ENCODE data around the gene MAGI2. TPM values are rescaled to one million over a fixed set of nuclear protein-coding genes. Genes with fewer than 3 reads are reported as not detected.

Gene MAGI2
- total RNA-seq, 4 donors from 2014 or later: 0.23 to 5.5 (median 0.45) TPM

GRCh38 chr7:78770422-78771410 is 682.8 kb downstream of the MAGI2 start:
- Histone ChIP-seq H3K27me3 (peaks cover 0 to 5% (median 0%) of the 10 kb centered on the region in 4 donors), H3K9me3 (no peaks in the 10 kb centered on the region), H3K36me3 (no peaks in the 10 kb centered on the region), H3K4me3 (peak overlapping the region in 3 of 4 donors; percentile 10 to 31 (median 27)), H3K4me1 (peaks cover 0 to 20% (median 0%) of the 10 kb centered on the region in 3 donors), H3K27ac (no peak overlapping the region)
- 22 to 26% methylated on average over 15 to 16 of the region's 16 CpGs for WGBS, 2 donors
- TF ChIP-seq, protein P1, sequence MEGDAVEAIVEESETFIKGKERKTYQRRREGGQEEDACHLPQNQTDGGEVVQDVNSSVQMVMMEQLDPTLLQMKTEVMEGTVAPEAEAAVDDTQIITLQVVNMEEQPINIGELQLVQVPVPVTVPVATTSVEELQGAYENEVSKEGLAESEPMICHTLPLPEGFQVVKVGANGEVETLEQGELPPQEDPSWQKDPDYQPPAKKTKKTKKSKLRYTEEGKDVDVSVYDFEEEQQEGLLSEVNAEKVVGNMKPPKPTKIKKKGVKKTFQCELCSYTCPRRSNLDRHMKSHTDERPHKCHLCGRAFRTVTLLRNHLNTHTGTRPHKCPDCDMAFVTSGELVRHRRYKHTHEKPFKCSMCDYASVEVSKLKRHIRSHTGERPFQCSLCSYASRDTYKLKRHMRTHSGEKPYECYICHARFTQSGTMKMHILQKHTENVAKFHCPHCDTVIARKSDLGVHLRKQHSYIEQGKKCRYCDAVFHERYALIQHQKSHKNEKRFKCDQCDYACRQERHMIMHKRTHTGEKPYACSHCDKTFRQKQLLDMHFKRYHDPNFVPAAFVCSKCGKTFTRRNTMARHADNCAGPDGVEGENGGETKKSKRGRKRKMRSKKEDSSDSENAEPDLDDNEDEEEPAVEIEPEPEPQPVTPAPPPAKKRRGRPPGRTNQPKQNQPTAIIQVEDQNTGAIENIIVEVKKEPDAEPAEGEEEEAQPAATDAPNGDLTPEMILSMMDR (IDR thresholded peaks at IDR 0.05): no peak
- TF ChIP-seq POLR2A (IDR thresholded peaks at IDR 0.05): no peak
- no peak for DNase-seq
- intact Hi-C loops (cut with DNase I): no loop called here

DNA sequence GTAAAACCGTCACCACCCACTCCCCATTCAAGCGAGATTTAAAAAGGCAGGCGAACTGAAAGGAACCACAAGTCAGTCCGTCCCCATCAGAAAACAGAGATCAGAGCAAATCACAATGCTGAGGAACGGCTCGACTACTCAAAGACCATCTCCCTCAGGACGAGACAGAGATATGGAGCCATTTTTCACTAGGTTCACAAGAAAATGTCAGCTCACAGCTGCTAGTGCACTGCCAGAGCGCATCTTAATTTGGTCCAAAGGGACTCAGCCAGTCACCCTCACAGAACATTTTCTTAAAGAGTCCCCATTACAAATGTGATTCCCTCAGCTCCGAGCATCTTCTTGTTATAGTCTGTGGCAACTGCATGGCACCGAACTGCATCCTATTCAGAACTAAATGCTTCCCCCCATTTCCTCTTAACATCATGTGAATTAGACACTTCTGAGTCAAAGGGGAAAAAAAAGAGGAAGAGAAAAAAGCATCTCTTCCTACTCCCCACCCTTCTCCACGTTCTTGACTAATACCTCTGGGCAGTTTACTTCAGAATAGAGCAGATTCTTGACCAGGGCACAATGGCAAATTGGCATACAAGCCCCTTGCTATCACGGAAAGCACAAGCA is 683.9 kb downstream of the MAGI2 start:
- TF ChIP-seq POLR2A (IDR thresholded peaks at IDR 0.05): no peak
- TF ChIP-seq, protein P1 (IDR thresholded peaks at IDR 0.05): no peak
- WGBS, 2 donors: 13 to 23% methylated on average over 10 to 12 of the region's 12 CpGs
- Histone ChIP-seq H3K27ac (no peak overlapping the region), H3K36me3 (no peaks in the 10 kb centered on the region), H3K27me3 (peaks cover 0 to 5% (median 0%) of the 10 kb centered on the region in 4 donors), H3K4me3 (peak overlapping the region in 3 of 4 donors; percentile 15 to 51 (median 31)), H3K4me1 (peaks cover 0 to 20% (median 0%) of the 10 kb centered on the region in 3 donors), H3K9me3 (no peaks in the 10 kb centered on the region)
- intact Hi-C loops (cut with DNase I): no loop called here
- no peak for DNase-seq

- Histone ChIP-seq H3K27ac (no peak overlapping the region), H3K9me3 (no peaks in the 10 kb centered on the region), H3K36me3 (no peaks in the 10 kb centered on the region), H3K4me1 (peaks cover 0 to 20% (median 0%) of the 10 kb centered on the region in 3 donors), H3K27me3 (peaks cover 0 to 5% (median 0%) of the 10 kb centered on the region in 4 donors), H3K4me3 (peak overlapping the region in 3 of 4 donors; percentile 15 to 51 (median 31))
- WGBS, 2 donors: 54 to 55% methylated on average over 6 of the region's 6 CpGs
- intact Hi-C loops (cut with DNase I): no loop called here
- no peak for TF ChIP-seq POLR2A (IDR thresholded peaks at IDR 0.05)
- TF ChIP-seq, protein P1 (IDR thresholded peaks at IDR 0.05): no peak
- no peak for DNase-seq
Observed at GRCh38 chr7:78768859-78769258, 684.6 kb downstream of the MAGI2 start.

DNA sequence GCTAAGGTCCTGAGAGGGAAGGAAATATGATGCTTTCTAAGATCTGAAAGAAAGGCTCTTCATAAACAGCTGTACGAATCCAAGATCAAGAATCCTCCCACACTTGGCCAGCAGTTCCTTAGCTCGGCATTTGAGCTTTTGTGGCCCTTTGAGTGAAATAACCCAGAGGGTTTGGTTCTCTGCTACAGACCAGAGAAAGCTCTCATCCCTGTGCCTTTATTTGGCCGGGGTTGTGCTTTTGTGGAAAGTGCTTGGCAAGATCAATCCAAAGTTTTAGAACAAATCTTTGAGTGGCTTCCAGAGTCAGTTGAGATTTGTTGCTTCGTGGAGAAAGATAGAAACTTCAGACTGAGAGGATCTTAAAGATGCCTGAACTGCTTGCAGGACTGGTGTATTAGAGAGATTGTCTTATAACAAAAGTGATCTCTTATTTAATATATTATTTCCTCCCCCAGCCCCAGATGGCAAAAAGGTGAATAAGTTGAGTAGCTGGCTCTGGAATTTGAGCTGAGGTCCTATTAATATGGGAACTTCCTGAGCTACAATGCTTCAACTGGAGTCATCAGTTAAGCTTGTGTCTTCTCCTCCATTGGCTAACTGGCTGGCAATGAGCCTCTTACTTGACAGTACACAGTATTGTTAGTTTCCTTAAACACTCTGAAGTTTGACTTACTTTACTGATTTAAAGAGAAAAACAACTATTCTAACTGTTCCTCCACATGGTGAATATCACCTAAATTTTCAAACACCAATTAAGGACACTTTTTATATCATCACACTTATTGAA is 687.3 kb downstream of the MAGI2 start:
- Histone ChIP-seq H3K9me3 (no peaks in the 10 kb centered on the region), H3K4me1 (peaks cover 0 to 17% (median 0%) of the 10 kb centered on the region in 3 donors), H3K27ac (no peak overlapping the region), H3K36me3 (no peaks in the 10 kb centered on the region), H3K27me3 (peaks cover 0 to 4% (median 0%) of the 10 kb centered on the region in 4 donors), H3K4me3 (no peak overlapping the region)
- DNase-seq: no peak
- intact Hi-C loops (cut with DNase I): no loop called here
- WGBS, 2 donors: 38 to 56% methylated on average over 4 of the region's 4 CpGs
- TF ChIP-seq POLR2A (IDR thresholded peaks at IDR 0.05): no peak
- TF ChIP-seq, protein P1 (IDR thresholded peaks at IDR 0.05): no peak

All from esophagus squamous epithelium (tissue), 5 donors.